K562 (cell line): ENCODE measurements around the gene SUCO. TPM values are rescaled to one million over a fixed set of nuclear protein-coding genes. Genes with fewer than 3 reads are reported as not detected.

Experiments used
- ATAC-seq: fragments of 200-7000 bp; cut with Tn5 transposase; 3 replicates; pipeline ENCODE4 v1.9.1; 2020; ENCODE audit warnings: moderate library complexity
- BruUV-seq: library from RNA; stranded (reverse); fragments of 400-500 nt; replicated peaks from 2 replicates; lab custom pipeline; 2021; lab: Mats Ljungman, UMichigan
- CTCF ChIA-PET: fragments of 300-600 bp; formaldehyde crosslinking; extraction: SDS; loops from one replicate; lab custom pipeline; 2021; ENCODE audit warnings: low intra/inter-chr PET ratio; lab: Yijun Ruan, JAX
- POLR2A ChIA-PET: fragments of 300-600, 350-650 bp; sonication (Branson Sonifier 250); formaldehyde crosslinking; extraction: SDS; loops from one replicate; lab custom pipeline; 2021; ENCODE audit warnings: antibody characterized with exemption, inconsistent platforms; lab: Yijun Ruan, JAX
- DNase-seq, 4 experiments: peaks; one replicate each; pipeline versions ENCODE4 v3.0.0 to v3.0.0-alpha.2; 2011 to 2018; ENCODE audit warnings: low spot score in 3 of 4, mixed read lengths in 3 of 4; ENCODE audit errors: extremely low read depth in 1 of 4
- FAIRE-seq: peaks from 2 replicates; lab custom pipeline; 2011; peaks lifted over from hg19 to GRCh38; lab: Jason Lieb, UNC
- H2AFZ ChIP-seq: 2 replicates; pipeline ENCODE4 v1.6.0; 2011; ENCODE audit warnings: low read depth, low read length, control low read depth, inconsistent platforms
- H3K27ac ChIP-seq: fragments of 200-600 bp; 3 replicates; pipeline ENCODE4 v1.8.0; 2011; ENCODE audit warnings: low read depth, mild to moderate bottlenecking, control low read depth, inconsistent platforms, low read length, moderate library complexity, mixed read lengths; ENCODE audit errors: extremely low read depth
- H3K27me3 ChIP-seq, 2 experiments: fragments of 300-600 bp in 1 of 2; 2 replicates in 1 of 2; 3 replicates in 1 of 2; pipeline versions ENCODE4 v1.6.0 to v1.8.0; 2011; ENCODE audit warnings: inconsistent platforms in 2 of 2, low read length in 2 of 2, mild to moderate bottlenecking in 1 of 2, mixed read lengths in 1 of 2, moderate library complexity in 1 of 2; ENCODE audit not compliant: control insufficient read depth in 2 of 2, insufficient read depth in 2 of 2
- H3K36me3 ChIP-seq: fragments of 300-600 bp; 3 replicates; pipeline ENCODE4 v1.8.0; 2011; ENCODE audit warnings: mild to moderate bottlenecking, low read length, inconsistent platforms; ENCODE audit not compliant: control insufficient read depth, insufficient read depth
- H3K4me1 ChIP-seq, 2 experiments: fragments of 200-600 bp in 1 of 2; replicated peaks in 1 of 2; 2 replicates in 1 of 2; 3 replicates in 1 of 2; pipeline versions ENCODE4 v1.5.1 to v1.8.0; 2011; ENCODE audit warnings: inconsistent platforms in 2 of 2, low read length in 2 of 2, mild to moderate bottlenecking in 1 of 2, mixed read lengths in 1 of 2, moderate library complexity in 1 of 2; ENCODE audit not compliant: control insufficient read depth in 2 of 2, insufficient read depth in 2 of 2
- H3K4me2 ChIP-seq: 2 replicates; pipeline ENCODE4 v1.6.1; 2011; ENCODE audit warnings: low read length, control low read depth, inconsistent platforms, mixed read lengths; ENCODE audit not compliant: insufficient read depth
- H3K4me3 ChIP-seq: fragments of 200-600 bp; sonication (generic), shearing (Covaris generic); 2 replicates; pipeline ENCODE4 v1.5.1; 2016; ENCODE audit warnings: control low read depth, inconsistent platforms
- H3K79me2 ChIP-seq: fragments of 200-600 bp; 3 replicates; pipeline ENCODE4 v1.8.0; 2011; ENCODE audit warnings: low read length, inconsistent platforms; ENCODE audit not compliant: control insufficient read depth, insufficient read depth
- H3K9ac ChIP-seq, 2 experiments: 2 replicates each; pipeline versions ENCODE4 v1.6.0 to v1.6.1; 2011; ENCODE audit warnings: low read depth in 2 of 2, low read length in 2 of 2, control low read depth in 1 of 2, inconsistent platforms in 1 of 2, mild to moderate bottlenecking in 1 of 2, mixed read lengths in 1 of 2; ENCODE audit not compliant: insufficient read depth in 1 of 2
- H3K9me1 ChIP-seq: one replicate; pipeline ENCODE4 v1.6.0; 2011; ENCODE audit warnings: inconsistent platforms, mild to moderate bottlenecking, low read length, moderate library complexity; ENCODE audit not compliant: control insufficient read depth, insufficient read depth
- H3K9me3 ChIP-seq: replicated peaks from 2 replicates; pipeline ENCODE4 v1.5.1; 2011; ENCODE audit warnings: low read depth, low read length, inconsistent platforms; ENCODE audit not compliant: control insufficient read depth, insufficient read depth
- H4K20me1 ChIP-seq: replicated peaks from 2 replicates; pipeline ENCODE4 v1.6.1; 2011; ENCODE audit warnings: low read length, inconsistent platforms, mixed read lengths; ENCODE audit not compliant: control insufficient read depth, insufficient read depth
- CBX5 ChIP-seq: IDR thresholded peaks from 2 replicates; pipeline ENCODE4 v1.6.1; 2014; ENCODE audit warnings: low read depth, borderline replicate concordance
- WGBS: fragments of 100-300 bp; shearing (Covaris generic); methylation state at CpG from one replicate; pipeline ENCODE4 v1.1.6; 2016; ENCODE audit warnings: low coverage, mixed read lengths; ENCODE audit not compliant: insufficient coverage; ENCODE audit errors: missing lambda C conversion rate; 5-methylcytosine and 5-hydroxymethylcytosine counted together
- in situ Hi-C: fragments of 300-500 bp; cut with MboI; formaldehyde crosslinking; loops from 4 replicates; pipeline ENCODE4 v1.15.0; 2018; ENCODE audit warnings: inconsistent platforms, mixed read lengths
- intact Hi-C: fragments of 100-400 bp; cut with micrococcal nuclease; formaldehyde crosslinking; loops from 2 replicates; pipeline ENCODE4 v1.14.2; 2022
- polyA plus RNA-seq, 8 experiments: library from polyadenylated mRNA; depleted of rRNA in 4 of 8; stranded (reverse) in 5 of 8; unstranded in 3 of 8; fragments of >200 nt; fragmentation: Nextera tagmentation in 2 of 8; fragmentation: Illumina TruSeq in 1 of 8; extraction: Ambion mirVana in 2 of 8; extraction: Trizol in 1 of 8; gene quantifications; 2 replicates each; pipeline versions ENCODE4 v1.2.1 to v1.2.3, GENCODE V29; 2011 to 2014; ENCODE audit warnings: inconsistent platforms in 1 of 8, missing spikeins in 1 of 8
- total RNA-seq, 7 experiments: library from RNA; depleted of rRNA in 6 of 7; stranded (reverse); fragments of >200 nt in 6 of 7; fragmentation: Illumina TruSeq in 2 of 7; extraction: Trizol in 2 of 7; gene quantifications; 2 replicates each; pipeline versions ENCODE4 v1.2.1 to v1.2.3, GENCODE V29; 2011 to 2021; ENCODE audit warnings: low replicate concordance in 1 of 7
- TF ChIP-seq, protein P1 (sequence below): sonication (generic); formaldehyde crosslinking; IDR thresholded peaks from 2 replicates; pipeline ENCODE4 v1.8.1; 2023; ENCODE audit warnings: mild to moderate bottlenecking, missing genetic modification reagents
- TF ChIP-seq, protein P2 (sequence below): fragments of 250-450 bp; sonication (Bioruptor Pico); IDR thresholded peaks from 2 replicates; pipeline ENCODE4 v1.5.1; 2021; ENCODE audit warnings: mild to moderate bottlenecking

The SUCO gene
- total and polyA plus RNA-seq, 9 of the 15 experiments (the other 6 are each of a cell fraction or from before 2014, with no cell fraction given) = 2.5 to 20.6 (median 14.3) TPM

DNA sequence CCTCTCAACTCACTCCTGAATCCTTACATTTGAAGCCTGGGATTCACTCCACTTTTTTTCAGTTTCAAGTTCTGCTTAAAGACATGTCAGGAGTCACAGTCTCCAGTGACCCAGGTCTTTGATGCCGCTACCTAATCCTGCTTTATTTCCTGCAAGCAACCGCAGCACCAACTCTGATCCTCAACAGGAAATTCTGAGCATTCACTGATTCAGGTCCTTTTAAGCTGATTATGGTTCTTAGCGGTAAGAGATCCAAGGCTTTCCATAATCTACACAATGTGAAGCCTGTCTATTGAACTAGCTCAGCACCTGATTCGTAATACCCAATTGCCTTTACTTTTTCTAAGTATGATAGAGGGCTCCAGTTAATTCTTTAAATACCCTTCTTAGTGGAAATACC lies 45.4 kb upstream of the SUCO start:
- TF ChIP-seq, protein P1, sequence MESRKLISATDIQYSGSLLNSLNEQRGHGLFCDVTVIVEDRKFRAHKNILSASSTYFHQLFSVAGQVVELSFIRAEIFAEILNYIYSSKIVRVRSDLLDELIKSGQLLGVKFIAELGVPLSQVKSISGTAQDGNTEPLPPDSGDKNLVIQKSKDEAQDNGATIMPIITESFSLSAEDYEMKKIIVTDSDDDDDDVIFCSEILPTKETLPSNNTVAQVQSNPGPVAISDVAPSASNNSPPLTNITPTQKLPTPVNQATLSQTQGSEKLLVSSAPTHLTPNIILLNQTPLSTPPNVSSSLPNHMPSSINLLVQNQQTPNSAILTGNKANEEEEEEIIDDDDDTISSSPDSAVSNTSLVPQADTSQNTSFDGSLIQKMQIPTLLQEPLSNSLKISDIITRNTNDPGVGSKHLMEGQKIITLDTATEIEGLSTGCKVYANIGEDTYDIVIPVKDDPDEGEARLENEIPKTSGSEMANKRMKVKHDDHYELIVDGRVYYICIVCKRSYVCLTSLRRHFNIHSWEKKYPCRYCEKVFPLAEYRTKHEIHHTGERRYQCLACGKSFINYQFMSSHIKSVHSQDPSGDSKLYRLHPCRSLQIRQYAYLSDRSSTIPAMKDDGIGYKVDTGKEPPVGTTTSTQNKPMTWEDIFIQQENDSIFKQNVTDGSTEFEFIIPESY (CRISPR knock-in tag) = peak; percentile 34; the same call in 1 of the 2 replicates
- TF ChIP-seq, protein P2, sequence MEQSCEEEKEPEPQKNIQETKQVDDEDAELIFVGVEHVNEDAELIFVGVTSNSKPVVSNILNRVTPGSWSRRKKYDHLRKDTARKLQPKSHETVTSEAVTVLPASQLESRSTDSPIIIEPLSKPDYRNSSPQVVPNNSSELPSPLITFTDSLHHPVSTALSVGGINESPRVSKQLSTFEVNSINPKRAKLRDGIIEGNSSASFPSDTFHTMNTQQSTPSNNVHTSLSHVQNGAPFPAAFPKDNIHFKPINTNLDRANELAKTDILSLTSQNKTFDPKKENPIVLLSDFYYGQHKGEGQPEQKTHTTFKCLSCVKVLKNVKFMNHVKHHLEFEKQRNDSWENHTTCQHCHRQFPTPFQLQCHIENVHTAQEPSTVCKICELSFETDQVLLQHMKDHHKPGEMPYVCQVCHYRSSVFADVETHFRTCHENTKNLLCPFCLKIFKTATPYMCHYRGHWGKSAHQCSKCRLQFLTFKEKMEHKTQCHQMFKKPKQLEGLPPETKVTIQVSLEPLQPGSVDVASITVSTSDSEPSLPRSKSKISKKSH = 0 out of 2 replicates have a peak, but pooled peaks have one; percentile 27
- TF ChIP-seq CBX5 = no peak
- POLR2A ChIA-PET = interaction anchor here (0.9 to 2.1 kb wide), 5 partner anchors 11 to 32 kb away, joined by 3 to 6 read pairs (median 4); no protein-coding TSS in a partner anchor
- peaks cover 0 to 17% of the 10 kb centered on the region in 2 experiments; a peak in 3 of 5 replicates for H3K4me1 ChIP-seq
- H3K27ac ChIP-seq = no peak overlapping the region
- FAIRE-seq = no peak
- H3K4me2 ChIP-seq = no peak overlapping the region
- no peaks in the 10 kb centered on the region for H3K36me3 ChIP-seq
- intact Hi-C loops (no loop called here), in situ Hi-C loops (no loop called here)
- H3K9ac ChIP-seq = no peak overlapping the region
- H3K9me1 ChIP-seq = no peaks in the 10 kb centered on the region
- DNase-seq = no peak
- H2AFZ ChIP-seq = no peak overlapping the region
- H4K20me1 ChIP-seq = no peaks in the 10 kb centered on the region
- 28% methylated on average over 4 of the region's 4 CpGs for WGBS
- no peaks in the 10 kb centered on the region for H3K79me2 ChIP-seq
- BruUV-seq = no TSS peak
- CTCF ChIA-PET = no interaction called here
- H3K9me3 ChIP-seq = no peaks in the 10 kb centered on the region
- ATAC-seq = no peak
- no peaks in the 10 kb centered on the region for H3K27me3 ChIP-seq
- H3K4me3 ChIP-seq = no peak overlapping the region
